ENCODE data around the gene BASP1.

DNA sequence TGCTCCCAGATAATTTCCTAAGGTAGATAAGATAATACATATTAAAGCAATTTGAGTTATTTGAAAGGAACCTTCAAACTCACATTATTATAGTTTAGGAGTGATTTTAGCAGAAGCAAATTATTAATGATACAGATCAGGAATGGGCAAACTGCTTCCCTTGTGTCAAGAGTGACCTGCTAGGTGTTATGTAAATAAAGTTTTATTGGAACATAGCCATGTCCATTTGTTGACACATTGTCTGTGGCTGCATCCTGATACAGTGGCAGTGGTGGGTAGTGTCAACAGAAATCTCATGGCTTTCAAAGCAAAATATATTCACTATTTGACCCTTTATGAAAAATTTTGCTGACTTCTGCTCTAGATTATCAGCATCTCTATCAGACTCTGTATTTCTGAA lies 11.4 kb upstream of the BASP1 start:
- TF ChIP-seq, protein P1, sequence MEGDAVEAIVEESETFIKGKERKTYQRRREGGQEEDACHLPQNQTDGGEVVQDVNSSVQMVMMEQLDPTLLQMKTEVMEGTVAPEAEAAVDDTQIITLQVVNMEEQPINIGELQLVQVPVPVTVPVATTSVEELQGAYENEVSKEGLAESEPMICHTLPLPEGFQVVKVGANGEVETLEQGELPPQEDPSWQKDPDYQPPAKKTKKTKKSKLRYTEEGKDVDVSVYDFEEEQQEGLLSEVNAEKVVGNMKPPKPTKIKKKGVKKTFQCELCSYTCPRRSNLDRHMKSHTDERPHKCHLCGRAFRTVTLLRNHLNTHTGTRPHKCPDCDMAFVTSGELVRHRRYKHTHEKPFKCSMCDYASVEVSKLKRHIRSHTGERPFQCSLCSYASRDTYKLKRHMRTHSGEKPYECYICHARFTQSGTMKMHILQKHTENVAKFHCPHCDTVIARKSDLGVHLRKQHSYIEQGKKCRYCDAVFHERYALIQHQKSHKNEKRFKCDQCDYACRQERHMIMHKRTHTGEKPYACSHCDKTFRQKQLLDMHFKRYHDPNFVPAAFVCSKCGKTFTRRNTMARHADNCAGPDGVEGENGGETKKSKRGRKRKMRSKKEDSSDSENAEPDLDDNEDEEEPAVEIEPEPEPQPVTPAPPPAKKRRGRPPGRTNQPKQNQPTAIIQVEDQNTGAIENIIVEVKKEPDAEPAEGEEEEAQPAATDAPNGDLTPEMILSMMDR (IDR thresholded peaks at IDR 0.05): no peak
- TF ChIP-seq EP300 (IDR thresholded peaks at IDR 0.05; ENCODE audit: borderline replicate concordance in 1 of 2, low read depth in 1 of 2, low read length in 1 of 2) (no peak), RXRA (IDR thresholded peaks at IDR 0.05; ENCODE audit: borderline replicate concordance, low read depth) (no peak), RAD21 (IDR thresholded peaks at IDR 0.05; ENCODE audit: low read length) (no peak), JUND (IDR thresholded peaks at IDR 0.05) (no peak), RCOR1 (IDR thresholded peaks at IDR 0.05; ENCODE audit: low read length) (no peak), MAX (IDR thresholded peaks at IDR 0.05; ENCODE audit: low read depth) (no peak), POLR2AphosphoS5 (IDR thresholded peaks at IDR 0.05; ENCODE audit: low read depth, low read length) (no peak)
